Measurements from ENCODE around the gene MTTP.

MTTP gene

DNA sequence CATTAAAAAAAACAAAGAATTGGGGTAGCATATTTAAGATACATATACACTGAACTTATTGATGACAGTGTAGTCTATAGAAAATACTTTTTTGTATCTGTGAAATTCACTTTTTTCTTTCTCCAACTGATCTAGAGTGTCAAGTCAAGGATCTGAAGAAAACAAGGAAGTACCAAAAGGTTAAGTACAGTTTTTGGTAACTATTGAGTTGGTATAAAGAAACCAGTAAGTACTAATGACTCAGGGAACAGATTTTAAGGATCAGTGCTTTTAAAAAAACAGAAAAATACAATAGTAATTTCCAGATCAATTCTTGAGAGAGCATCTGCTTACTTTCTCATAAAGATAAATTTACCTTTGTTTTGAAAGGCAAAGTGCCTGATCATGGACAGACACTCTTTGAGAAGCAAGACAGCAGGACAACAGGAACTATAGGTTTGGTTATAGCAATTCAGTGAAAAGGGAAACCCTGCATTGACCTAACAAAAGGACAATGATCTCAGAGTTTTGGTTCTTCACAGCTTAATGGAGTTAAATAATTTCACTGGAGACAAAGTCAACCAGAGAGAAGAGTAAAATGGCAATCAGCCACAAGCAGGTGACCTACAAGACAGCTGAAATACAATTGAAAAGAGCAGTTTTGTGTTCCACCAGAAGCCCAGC, 34.2 kb upstream of the MTTP start:
- TF ChIP-seq BHLHE40 (IDR thresholded peaks at IDR 0.05; ENCODE audit: borderline replicate concordance) (no peak), ZNF384 (IDR thresholded peaks at IDR 0.05) (no peak), CTBP1 (IDR thresholded peaks at IDR 0.05; ENCODE audit: borderline replicate concordance) (no peak), FOXM1 (IDR thresholded peaks at IDR 0.05; ENCODE audit: borderline replicate concordance) (no peak), FOXA1 (IDR thresholded peaks at IDR 0.05) (no peak), LEF1 (IDR thresholded peaks at IDR 0.05; ENCODE audit: borderline replicate concordance) (no peak), ARNT (IDR thresholded peaks at IDR 0.05) (no peak), NFRKB (IDR thresholded peaks at IDR 0.05) (no peak), PKNOX1 (IDR thresholded peaks at IDR 0.05) (no peak), ELF4 (IDR thresholded peaks at IDR 0.05) (no peak), FOXK2 (IDR thresholded peaks at IDR 0.05) (no peak), L3MBTL2 (conservative IDR thresholded peaks at IDR 0.05) (no peak), SP1 (IDR thresholded peaks at IDR 0.05) (no peak), SUZ12 (IDR thresholded peaks at IDR 0.05) (no peak), TARDBP (IDR thresholded peaks at IDR 0.05) (no peak), HDGF (IDR thresholded peaks at IDR 0.05; ENCODE audit: borderline replicate concordance) (no peak)
- DNase-seq (ENCODE audit: extremely low spot score) = no peak
- ChIA-PET POLR2A (no interaction called here), CTCF (no interaction called here)

DNA sequence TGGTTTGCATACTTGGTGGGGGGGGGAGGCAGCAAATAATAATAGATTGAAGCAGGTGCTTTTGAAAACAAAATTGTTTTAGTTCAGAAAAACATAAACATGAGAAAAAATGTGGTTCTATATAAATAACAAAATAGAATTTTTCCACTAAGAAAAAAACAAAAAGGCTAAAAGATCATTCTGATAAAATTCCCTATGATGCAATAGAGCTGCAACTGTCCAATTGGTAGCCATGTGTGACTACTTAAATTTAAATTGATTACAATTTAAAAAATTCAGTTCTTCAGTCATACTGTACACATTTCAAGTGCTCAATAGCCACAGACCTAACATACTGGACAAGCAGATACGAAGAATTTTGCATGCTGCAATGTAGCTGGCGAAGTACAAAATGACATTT, 21.8 kb upstream of the MTTP start:
- TF ChIP-seq SUZ12 (IDR thresholded peaks at IDR 0.05) = no peak
- no peak for TF ChIP-seq PKNOX1 (IDR thresholded peaks at IDR 0.05)
- no peak for TF ChIP-seq NFRKB (IDR thresholded peaks at IDR 0.05)
- no peak for TF ChIP-seq TARDBP (IDR thresholded peaks at IDR 0.05)
- no peak for TF ChIP-seq LEF1 (IDR thresholded peaks at IDR 0.05; ENCODE audit: borderline replicate concordance)
- no peak for TF ChIP-seq L3MBTL2 (conservative IDR thresholded peaks at IDR 0.05)
- no peak for TF ChIP-seq FOXA1 (IDR thresholded peaks at IDR 0.05)
- no peak for TF ChIP-seq HDGF (IDR thresholded peaks at IDR 0.05; ENCODE audit: borderline replicate concordance)
- no peak for TF ChIP-seq FOXM1 (IDR thresholded peaks at IDR 0.05; ENCODE audit: borderline replicate concordance)
- ChIA-PET CTCF (no interaction called here), POLR2A (no interaction called here)
- DNase-seq (ENCODE audit: extremely low spot score) = no peak

DNA sequence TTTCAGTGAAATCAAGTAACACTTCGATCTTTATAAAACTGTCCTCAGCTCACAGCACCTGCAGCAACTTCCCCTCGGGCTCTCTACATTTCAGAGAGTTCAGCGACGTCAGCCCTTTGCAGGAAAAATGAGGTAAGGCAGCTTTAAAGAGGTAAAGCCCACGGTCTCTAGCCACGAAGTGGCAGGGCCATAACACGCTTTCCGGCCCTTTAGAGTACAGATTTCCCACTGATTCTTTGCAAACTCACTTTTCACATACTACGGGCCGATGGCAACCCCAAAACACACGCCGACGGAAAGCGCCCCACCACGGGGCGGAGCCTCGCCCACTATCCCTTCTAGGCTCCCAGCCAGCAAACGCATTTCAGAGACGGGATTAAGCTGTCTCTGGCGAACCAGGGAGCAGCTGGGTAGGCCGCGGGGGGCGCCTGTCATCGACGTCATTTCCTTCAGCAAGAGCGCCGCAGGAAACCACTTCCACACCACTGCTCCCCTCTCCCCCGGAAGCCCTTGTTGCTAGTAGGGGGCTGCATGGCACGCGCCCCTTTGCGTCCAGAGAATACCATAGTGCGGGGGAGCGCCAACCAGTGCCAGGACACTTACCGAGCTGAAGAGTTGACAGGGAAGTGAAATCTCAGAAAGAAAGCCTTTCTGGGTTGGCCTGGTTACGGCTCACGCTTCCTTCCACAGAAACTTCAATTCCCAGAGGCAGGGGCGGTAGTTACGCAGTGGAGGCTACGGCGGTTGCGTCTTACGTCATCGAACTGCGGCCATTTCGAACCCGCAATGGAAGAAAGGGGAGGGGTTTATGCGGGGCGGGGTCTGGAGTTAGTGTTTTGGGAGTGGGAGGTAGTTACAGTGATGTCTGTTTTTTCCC, 11.1 kb upstream of the MTTP start, which contains the start of gene TRMT10A:
TSS of gene TRMT10A (minus strand) at position 730 of the 877 bp plus-strand sequence. CDS start 4,701 bp downstream, outside the sequence.
- no peak for TF ChIP-seq BHLHE40 (IDR thresholded peaks at IDR 0.05; ENCODE audit: borderline replicate concordance)
- TF ChIP-seq PKNOX1 (IDR thresholded peaks at IDR 0.05) = peak; percentile 96
- TF ChIP-seq L3MBTL2 (conservative IDR thresholded peaks at IDR 0.05) = peak; percentile 53; the same call in 1 of the 2 replicates
- no peak for TF ChIP-seq ARNT (IDR thresholded peaks at IDR 0.05)
- TF ChIP-seq FOXM1 (IDR thresholded peaks at IDR 0.05; ENCODE audit: borderline replicate concordance) = no peak
- TF ChIP-seq HDGF (IDR thresholded peaks at IDR 0.05; ENCODE audit: borderline replicate concordance) = no peak
- no peak for TF ChIP-seq SP1 (IDR thresholded peaks at IDR 0.05)
- peak; percentile 73 for TF ChIP-seq ELF4 (IDR thresholded peaks at IDR 0.05)
- POLR2A ChIA-PET = interaction anchor here (0.6 to 2.1 kb wide), 12 partner anchors 10 to 387 kb away, joined by 3 to 14 read pairs (median 6); partner anchors contain the start of genes DAPP1, DNAJB14, H2AZ1 and LAMTOR3
- CTCF ChIA-PET = no interaction called here
- DNase-seq (ENCODE audit: extremely low spot score) = peak; percentile 87

DNA sequence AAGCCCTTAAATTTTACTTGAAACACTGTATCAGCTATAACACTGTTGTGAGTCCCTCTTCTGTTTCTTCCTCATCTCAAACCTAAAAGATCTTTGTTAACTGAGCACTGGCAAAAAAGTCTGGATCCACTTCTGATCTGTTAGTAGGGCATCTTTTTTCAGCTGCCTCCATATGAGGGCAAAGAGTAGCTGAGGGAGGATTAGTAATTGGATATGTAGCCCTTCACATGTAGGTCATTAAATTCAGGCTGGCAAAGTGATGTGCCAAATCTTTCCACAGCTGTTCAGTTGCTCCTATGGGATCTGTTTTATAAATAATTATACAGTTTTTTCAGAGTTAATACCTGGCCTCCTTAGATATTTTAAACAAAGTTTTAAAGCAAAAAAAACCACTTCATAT, 9.7 kb upstream of the MTTP start:
- POLR2A ChIA-PET = no interaction called here
- DNase-seq (ENCODE audit: extremely low spot score) = no peak
- CTCF ChIA-PET = no interaction called here

DNA sequence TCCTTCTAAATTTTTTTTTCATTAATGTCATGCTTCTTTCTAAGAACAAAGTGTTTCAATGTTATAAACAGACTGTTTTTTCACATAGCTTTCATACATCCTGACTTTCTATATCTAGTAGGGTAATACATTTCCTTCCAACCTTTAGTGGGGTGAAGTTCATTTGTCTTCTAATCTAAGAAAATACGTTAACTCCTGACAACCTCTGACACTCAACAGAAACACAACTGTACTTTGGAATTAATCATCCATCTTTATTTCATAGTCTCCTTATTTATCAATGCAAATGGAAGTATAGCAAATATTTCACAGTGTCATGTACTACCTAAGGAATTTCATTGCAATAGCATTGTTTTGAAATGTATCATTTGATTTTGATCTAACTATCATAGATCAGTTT, 2.7 kb upstream of the MTTP start:
- no peak for DNase-seq (ENCODE audit: extremely low spot score)
- POLR2A ChIA-PET = no interaction called here
- CTCF ChIA-PET = no interaction called here
- no peak for TF ChIP-seq ARNT (IDR thresholded peaks at IDR 0.05)
- TF ChIP-seq ZNF384 (IDR thresholded peaks at IDR 0.05) = no peak
- TF ChIP-seq ELF4 (IDR thresholded peaks at IDR 0.05) = no peak
- TF ChIP-seq SUZ12 (IDR thresholded peaks at IDR 0.05) = no peak
- TF ChIP-seq FOXK2 (IDR thresholded peaks at IDR 0.05) = no peak
- TF ChIP-seq L3MBTL2 (conservative IDR thresholded peaks at IDR 0.05) = no peak
- TF ChIP-seq PKNOX1 (IDR thresholded peaks at IDR 0.05) = no peak
- no peak for TF ChIP-seq SP1 (IDR thresholded peaks at IDR 0.05)
- TF ChIP-seq BHLHE40 (IDR thresholded peaks at IDR 0.05; ENCODE audit: borderline replicate concordance) = no peak
- TF ChIP-seq NFRKB (IDR thresholded peaks at IDR 0.05) = no peak
- no peak for TF ChIP-seq HDGF (IDR thresholded peaks at IDR 0.05; ENCODE audit: borderline replicate concordance)
- no peak for TF ChIP-seq CTBP1 (IDR thresholded peaks at IDR 0.05; ENCODE audit: borderline replicate concordance)
- TF ChIP-seq TARDBP (IDR thresholded peaks at IDR 0.05) = no peak
- TF ChIP-seq FOXM1 (IDR thresholded peaks at IDR 0.05; ENCODE audit: borderline replicate concordance) = no peak
- no peak for TF ChIP-seq LEF1 (IDR thresholded peaks at IDR 0.05; ENCODE audit: borderline replicate concordance)

More for the DNA sequence above, 9.7 kb upstream of the MTTP start:
- TF ChIP-seq SUZ12 (IDR thresholded peaks at IDR 0.05) = no peak
